HG03025 (cell line): ENCODE measurements around the gene MLX.

ENCODE experiments used
- ATAC-seq: cut with Tn5 transposase; IDR thresholded peaks from one replicate; pipeline ENCODE4 v1.9.1; 2021; ENCODE audit warnings: mild to moderate bottlenecking, moderate library complexity; ENCODE audit not compliant: unreplicated experiment, low FRiP score

MLX gene

GRCh38 chr17:42577532-42578281, 10.8 kb downstream of the MLX start, which contains the start of gene PSMC3IP:
PSMC3IP (minus strand) TSS chr17:42577729; CDS start chr17:42577686, 43 bp downstream.
- peak; percentile 52 for ATAC-seq

GRCh38 chr17:42578282-42578869, 11.5 kb downstream of the MLX start:
- ATAC-seq, result peak; percentile 44

DNA sequence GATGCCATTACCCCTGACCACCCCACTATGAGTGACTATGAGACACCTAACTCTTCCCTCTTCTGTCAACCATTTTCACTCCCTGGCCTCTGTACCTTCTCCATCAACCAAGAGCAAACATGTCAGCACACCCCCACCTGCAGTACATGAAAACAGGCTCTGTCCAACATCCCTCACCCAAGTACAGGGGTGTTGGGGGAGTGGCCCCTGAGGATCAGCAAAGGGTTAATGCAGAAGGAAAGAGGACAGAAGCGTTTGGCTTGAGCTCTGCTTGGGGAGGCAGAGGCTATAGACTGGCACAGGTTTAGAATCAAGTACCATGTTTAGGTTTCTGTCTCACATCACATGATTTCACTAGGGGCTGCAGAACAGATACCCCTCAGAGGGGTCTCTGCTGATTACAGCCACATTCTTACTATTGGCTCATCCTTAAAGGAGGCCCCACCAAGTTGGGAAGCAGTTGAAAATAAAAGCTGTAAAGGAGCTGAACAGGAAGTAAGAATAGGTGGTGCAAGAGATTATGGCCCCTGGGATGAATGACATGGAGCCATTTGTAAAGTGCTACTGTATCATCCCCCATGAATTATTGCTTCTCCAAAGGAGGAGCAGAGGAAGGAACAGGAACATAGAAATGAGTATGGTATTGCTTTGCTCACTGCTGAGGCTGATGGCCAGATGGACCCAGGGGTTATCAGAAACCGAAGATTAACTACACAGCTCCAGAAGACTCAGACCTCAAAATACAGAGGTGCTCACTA, 13.1 kb downstream of the MLX start:
- ATAC-seq, result no peak

DNA sequence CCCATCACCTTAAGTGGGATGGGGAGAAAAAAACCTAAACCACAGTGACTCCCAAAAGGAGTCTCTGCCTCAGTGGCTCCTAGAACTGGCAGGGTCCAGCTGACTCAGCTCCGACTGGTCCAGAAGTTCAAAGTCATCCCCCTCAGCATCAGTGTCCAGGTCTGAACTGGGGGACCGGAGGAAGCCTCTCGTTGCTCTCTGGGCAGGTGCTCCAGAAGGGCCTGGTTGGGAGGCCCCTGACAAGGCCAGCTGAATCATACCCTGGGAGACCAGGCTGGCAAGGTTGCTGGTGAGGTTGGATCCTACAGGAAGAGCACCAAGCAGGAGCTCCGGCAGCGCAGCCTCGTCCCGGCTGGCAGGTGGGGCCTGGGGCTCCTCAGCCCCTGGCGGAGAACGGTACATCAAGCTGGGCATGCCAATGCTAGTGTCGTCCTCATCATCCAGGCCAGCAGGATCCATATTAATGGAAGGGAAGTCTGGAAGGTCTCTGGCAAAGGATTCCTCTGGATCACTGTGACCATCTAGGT, 14.9 kb downstream of the MLX start:
- no peak for ATAC-seq

- ATAC-seq, result no peak
Observed at GRCh38 chr17:42584880-42585279, 18.0 kb downstream of the MLX start.

DNA sequence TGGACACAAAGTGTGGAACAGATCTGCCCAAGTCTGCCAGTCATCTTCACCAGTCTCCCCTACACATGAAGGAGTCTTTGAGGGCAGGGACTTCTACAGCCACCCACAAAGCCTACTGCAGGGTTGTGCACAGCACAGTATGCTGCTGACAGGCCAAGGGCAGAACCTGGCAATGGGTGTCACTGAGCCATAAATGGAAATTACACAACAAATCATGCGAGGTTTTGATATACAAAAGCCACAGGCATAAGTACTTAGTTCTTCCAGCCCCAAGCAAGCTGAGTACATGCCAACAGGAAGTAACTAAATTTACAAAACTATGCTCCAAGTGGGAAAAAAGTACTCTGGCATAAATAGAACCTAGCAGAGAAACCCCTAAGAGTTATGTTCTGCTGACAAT, 18.5 kb downstream of the MLX start:
- ATAC-seq, result no peak

DNA sequence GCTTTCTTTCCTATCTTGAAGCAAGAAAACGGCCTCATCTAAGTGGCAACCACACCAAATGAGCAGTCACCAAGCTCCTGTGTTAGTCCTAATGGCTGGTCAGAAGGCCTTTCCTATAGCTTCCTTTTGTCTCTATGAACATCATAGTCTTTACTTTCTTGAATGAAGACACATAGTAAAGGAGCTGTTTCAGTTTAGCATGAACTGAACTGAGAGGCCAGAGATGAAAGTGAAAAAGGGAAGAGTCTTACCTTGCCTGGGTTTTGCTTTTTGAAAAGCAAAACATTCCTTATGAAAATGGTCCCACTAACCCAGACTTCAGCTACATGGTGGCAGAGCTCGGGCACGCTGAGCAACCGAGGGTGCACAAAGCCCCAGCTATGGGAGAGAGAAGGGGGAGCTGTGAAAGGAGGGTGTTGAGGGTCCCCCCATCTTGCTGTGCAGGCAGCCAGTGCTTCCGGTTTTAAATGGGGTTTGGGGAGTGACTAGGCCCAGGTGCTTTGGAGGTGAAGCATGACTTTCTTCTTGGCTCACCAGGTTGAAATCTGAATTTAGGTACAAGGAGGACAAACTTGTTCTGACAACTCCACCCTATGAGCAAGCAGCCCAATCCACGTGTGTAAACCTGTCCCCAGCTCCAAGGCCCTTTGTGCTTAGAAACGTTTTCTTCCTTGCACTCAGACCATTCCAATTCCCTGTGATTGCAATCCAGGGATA, 19.8 kb downstream of the MLX start:
- ATAC-seq, result no peak

DNA sequence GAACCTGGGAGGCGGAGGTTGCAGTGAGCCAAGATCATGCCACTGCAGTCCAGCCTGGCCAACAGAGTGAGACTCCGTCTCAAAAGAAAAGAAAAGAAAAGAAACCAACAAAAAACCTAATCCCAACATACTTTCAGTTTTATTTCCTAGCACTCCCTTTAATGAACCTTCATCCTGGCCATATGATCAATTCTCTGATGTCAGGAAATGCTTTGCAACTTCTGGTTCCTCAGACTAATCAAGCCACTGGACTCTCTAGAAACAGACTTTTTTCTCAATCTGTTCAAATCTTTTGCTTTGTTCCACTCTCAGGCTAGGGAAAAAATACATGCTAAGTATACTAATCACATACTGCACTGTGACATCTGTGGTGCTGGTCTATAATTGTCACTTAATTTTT, 24.0 kb downstream of the MLX start:
- ATAC-seq, result no peak

DNA sequence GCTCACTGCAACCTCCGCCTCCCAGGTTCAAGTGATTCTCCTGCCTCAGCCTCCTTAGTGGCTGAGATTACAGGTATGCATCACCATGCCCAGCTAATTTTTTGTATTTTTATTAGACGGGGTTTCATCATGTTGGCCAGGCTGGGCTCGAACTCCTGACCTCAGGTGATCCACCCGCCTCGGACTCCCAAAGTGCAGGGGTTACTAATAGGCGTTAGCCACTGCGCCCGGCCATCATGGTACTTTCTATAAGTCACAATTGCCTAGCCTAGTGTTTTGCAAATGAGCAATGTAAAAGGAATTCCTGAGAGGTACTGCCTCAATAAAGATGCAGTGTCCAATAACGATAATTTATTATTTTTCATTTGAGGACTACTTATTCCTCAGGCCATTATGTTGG, 24.5 kb downstream of the MLX start:
- ATAC-seq, result no peak

DNA sequence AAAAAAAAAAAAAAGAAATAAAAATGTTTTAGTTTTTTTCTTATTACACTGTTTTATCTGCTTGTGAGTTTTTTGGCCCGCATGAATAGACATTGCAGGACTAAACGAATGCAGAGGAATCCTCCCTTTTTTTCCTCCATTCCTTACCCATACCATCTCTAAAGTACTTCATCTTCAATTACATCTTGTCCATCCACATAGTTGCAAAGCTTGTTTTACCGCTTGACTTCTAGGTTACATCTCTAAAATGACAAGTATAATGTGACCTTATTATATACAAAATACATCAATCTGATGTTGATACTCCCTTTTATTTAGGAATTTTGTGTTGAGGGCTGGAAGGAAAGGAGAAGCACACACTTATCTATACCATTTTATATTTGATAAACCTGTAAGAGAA, 29.5 kb downstream of the MLX start:
- no peak for ATAC-seq

DNA sequence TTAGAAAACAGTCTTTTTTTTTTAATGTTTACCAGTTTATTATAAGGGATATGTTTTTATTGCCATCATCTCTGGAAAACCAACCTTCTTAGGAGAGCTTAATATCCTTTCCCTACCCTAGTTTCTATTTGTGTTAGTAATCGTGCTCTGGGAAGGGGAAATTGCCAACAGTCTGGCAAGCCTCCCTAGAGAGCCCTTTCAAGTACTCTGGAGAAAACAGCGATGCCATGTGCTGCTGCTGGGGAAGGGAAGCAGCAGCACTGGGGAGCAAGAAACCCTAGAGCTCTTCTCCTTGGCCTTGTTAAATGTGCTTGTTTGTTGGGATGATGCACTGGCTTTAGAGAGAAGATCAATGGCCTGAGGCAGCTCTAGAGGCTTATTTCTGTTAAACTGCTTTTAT, 32.0 kb downstream of the MLX start:
- no peak for ATAC-seq

DNA sequence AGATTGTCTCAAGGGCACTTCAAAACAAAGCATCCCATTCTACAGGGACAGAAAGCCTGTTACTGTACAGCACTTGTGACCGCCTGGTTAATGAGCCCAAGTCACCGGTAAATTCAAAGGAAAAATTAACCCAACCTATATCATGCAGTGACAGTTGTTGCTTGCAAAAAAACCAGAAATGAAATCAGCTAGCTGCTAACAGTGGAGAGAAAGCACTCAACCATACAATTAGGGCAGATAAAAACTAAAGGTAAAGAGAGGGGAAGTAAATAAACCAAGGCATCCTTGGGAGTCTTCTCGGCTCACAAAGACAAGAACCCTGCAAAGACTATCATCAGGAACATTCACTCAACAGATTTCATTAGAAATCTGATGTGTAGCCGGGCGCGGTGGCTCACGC, 36.4 kb downstream of the MLX start:
- ATAC-seq, result no peak

DNA sequence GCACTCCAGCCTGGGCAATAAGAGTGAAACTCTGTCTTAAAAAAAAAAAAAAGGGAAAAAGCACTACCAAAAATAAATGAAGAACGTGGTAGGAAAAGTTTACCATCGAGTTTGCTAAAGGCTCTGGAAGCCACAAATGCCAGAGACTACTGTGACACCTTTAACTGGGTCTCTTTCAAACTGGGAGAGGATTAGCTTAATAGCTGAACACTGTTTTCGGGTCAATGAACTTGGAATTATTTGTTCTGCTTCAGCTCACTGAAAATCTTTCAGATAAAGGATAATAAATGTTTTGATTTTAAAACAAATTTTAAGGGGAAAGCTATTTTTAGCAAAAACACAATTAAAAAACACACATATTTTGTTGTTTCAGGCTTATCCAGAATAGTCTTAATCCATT, 40.9 kb downstream of the MLX start:
- ATAC-seq, result no peak

DNA sequence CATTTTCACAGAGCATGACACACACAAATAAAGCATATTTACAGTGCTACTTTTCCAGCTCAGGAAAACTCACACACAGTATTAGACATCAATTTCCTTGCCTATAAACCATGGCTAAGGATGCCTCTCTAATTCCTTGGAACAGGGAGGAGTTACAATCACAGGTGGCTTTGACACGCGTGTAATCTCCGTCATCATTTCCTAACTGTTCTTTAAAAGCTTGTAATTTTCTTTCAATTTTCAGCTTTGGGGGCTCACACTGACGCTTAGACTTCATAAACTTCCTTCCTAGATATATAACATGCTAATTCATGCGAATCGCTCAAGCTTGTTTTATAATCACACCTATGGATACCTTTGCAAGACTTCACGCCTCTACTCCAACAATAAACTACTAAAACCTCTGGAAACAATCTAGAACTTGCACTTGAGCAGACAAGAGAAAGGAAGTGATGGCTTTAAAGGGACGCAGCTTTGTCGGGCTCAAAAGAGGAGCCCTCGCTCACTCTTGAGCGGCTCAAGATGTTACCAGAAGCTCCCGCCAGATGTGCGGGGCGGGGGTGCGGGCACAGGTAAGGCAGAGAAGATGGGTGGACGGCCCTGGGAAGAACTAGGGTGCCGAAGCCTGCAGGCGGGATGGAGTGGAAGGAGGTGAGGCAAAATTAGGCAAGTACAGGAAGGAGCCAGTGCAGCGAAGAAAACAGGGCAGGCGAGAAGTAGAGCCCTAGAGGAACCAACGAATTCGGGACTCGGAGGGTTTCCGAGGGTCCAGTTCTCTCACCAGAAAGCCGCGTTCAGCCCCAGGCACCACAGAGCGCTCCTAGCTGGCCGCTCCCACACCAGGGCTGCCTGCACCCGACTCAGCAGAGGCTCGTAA, 41.6 kb downstream of the MLX start:
- ATAC-seq, result peak; percentile 32

GRCh38 chr17:42609182-42609813, 42.4 kb downstream of the MLX start, which contains the start of the genes RETREG3 and TUBG1:
RETREG3 (minus strand) TSS chr17:42609374; CDS start chr17:42609324, 50 bp downstream.
TUBG1 (plus strand) TSS chr17:42609683; CDS start chr17:42609738, 55 bp downstream.
- peak; percentile 72 for ATAC-seq

- ATAC-seq, result peak; percentile 6
Observed at GRCh38 chr17:42609814-42610801, 43.2 kb downstream of the MLX start.

GRCh38 chr17:42612013-42612412, 45.1 kb downstream of the MLX start:
- ATAC-seq, result no peak
